GM18499 (cell line): ENCODE data around the gene LYRM9.
"Not testable (repeated sequence)": the region's sequence is repeated elsewhere in the genome, so short reads cannot be mapped to it uniquely, and the experiment has no call there.

ENCODE experiments used
- ATAC-seq: cut with Tn5 transposase; IDR thresholded peaks from one replicate; pipeline ENCODE4 v1.9.1; 2021; ENCODE audit warnings: moderate number of reproducible peaks; ENCODE audit not compliant: insufficient read depth, unreplicated experiment

Gene LYRM9

GRCh38 chr17:27892866-27893769, at the start of gene LYRM9:
Gene LYRM9, minus strand, starts transcription at chr17:27893365. Its CDS starts 10,671 bp downstream, at chr17:27882694.
- peak; percentile 66 for ATAC-seq

GRCh38 chr17:27940503-27941428, 47.6 kb upstream of the LYRM9 start:
- no peak for ATAC-seq

- ATAC-seq, result no peak
Measured at GRCh38 chr17:27939474-27940465, 46.6 kb upstream of the LYRM9 start.

GRCh38 chr17:27938864-27939263, 45.7 kb upstream of the LYRM9 start:
- ATAC-seq, result no peak

GRCh38 chr17:27938241-27938640, 45.1 kb upstream of the LYRM9 start:
- ATAC-seq, result no peak

GRCh38 chr17:27937025-27937546, 43.9 kb upstream of the LYRM9 start:
- no peak for ATAC-seq

GRCh38 chr17:27930000-27930399, 36.8 kb upstream of the LYRM9 start:
- no peak for ATAC-seq

GRCh38 chr17:27928587-27928986, 35.4 kb upstream of the LYRM9 start:
- ATAC-seq, result no peak

- no peak for ATAC-seq
Measured at GRCh38 chr17:27927781-27928180, 34.6 kb upstream of the LYRM9 start.

GRCh38 chr17:27921599-27921998, 28.4 kb upstream of the LYRM9 start:
- no peak for ATAC-seq

GRCh38 chr17:27921077-27921476, 27.9 kb upstream of the LYRM9 start:
- ATAC-seq, result no peak

GRCh38 chr17:27920569-27920968, 27.4 kb upstream of the LYRM9 start:
- ATAC-seq, result no peak

GRCh38 chr17:27919079-27919478, 25.9 kb upstream of the LYRM9 start:
- no peak for ATAC-seq

GRCh38 chr17:27918498-27918897, 25.3 kb upstream of the LYRM9 start:
- ATAC-seq, result no peak

GRCh38 chr17:27917000-27917399, 23.8 kb upstream of the LYRM9 start:
- ATAC-seq, result no peak

- ATAC-seq, result no peak
Measured at GRCh38 chr17:27915709-27916108, 22.5 kb upstream of the LYRM9 start.

GRCh38 chr17:27914382-27914781, 21.2 kb upstream of the LYRM9 start:
- ATAC-seq, result no peak

- ATAC-seq, result no peak
Measured at GRCh38 chr17:27912964-27913363, 19.8 kb upstream of the LYRM9 start.

- ATAC-seq, result not testable (repeated sequence)
Measured at GRCh38 chr17:27912299-27912698, 19.1 kb upstream of the LYRM9 start.
